HT1080 (cell line): ENCODE results near the gene DCLK1. TPM values are rescaled to one million over a fixed set of nuclear protein-coding genes. Genes with fewer than 3 reads are reported as not detected.

Source experiments
- DNase-seq: peaks from one replicate; pipeline ENCODE4 v3.0.0-alpha.2; 2015; ENCODE audit warnings: low read depth
- total RNA-seq: library from RNA; depleted of rRNA; stranded (reverse); fragments of >200 nt; shearing (Covaris generic); gene quantifications from 2 replicates; pipeline ENCODE4 v1.2.3, GENCODE V29; 2014

DCLK1 gene
- total RNA-seq, 1 experiment from 2014 or later: 5.2 TPM

- DNase-seq: no peak
Observed at GRCh38 chr13:35908226-35908625, 223.0 kb downstream of the DCLK1 start.

GRCh38 chr13:35906636-35907035, 224.5 kb downstream of the DCLK1 start:
- no peak for DNase-seq

GRCh38 chr13:35903075-35903474, 228.1 kb downstream of the DCLK1 start:
- DNase-seq: no peak

GRCh38 chr13:35898041-35898440, 233.1 kb downstream of the DCLK1 start:
- DNase-seq: no peak

- no peak for DNase-seq
Observed at GRCh38 chr13:35894636-35895035, 236.5 kb downstream of the DCLK1 start.

- DNase-seq: no peak
Observed at GRCh38 chr13:35892837-35893814, 238.1 kb downstream of the DCLK1 start.

- peak; percentile 83 for DNase-seq
Observed at GRCh38 chr13:35891507-35892441, 239.4 kb downstream of the DCLK1 start.

GRCh38 chr13:35889560-35889959, 241.6 kb downstream of the DCLK1 start:
- DNase-seq: no peak

- no peak for DNase-seq
Observed at GRCh38 chr13:35888981-35889380, 242.2 kb downstream of the DCLK1 start.

- DNase-seq: no peak
Observed at GRCh38 chr13:35888457-35888883, 242.7 kb downstream of the DCLK1 start.

- DNase-seq: no peak
Observed at GRCh38 chr13:35887115-35887666, 244.0 kb downstream of the DCLK1 start.

GRCh38 chr13:35886332-35887114, 244.7 kb downstream of the DCLK1 start:
- DNase-seq: no peak

- DNase-seq: no peak
Observed at GRCh38 chr13:35884211-35884760, 246.9 kb downstream of the DCLK1 start.

GRCh38 chr13:35882722-35883497, 248.3 kb downstream of the DCLK1 start:
- DNase-seq: peak; percentile 13

- no peak for DNase-seq
Observed at GRCh38 chr13:35881360-35881759, 249.8 kb downstream of the DCLK1 start.

GRCh38 chr13:35879111-35879510, 252.1 kb downstream of the DCLK1 start:
- no peak for DNase-seq

- DNase-seq: no peak
Observed at GRCh38 chr13:35876601-35877000, 254.6 kb downstream of the DCLK1 start.

GRCh38 chr13:35874704-35875103, 256.5 kb downstream of the DCLK1 start:
- DNase-seq: no peak

GRCh38 chr13:35872369-35872768, 258.8 kb downstream of the DCLK1 start:
- DNase-seq: no peak

- no peak for DNase-seq
Observed at GRCh38 chr13:35871561-35871960, 259.6 kb downstream of the DCLK1 start.
